Measurements from ENCODE around the gene LRIT1. TPM values are rescaled to one million over a fixed set of nuclear protein-coding genes. Genes with fewer than 3 reads are reported as not detected.

The LRIT1 gene
- not detected in 2 replicates for total RNA-seq

GRCh38 chr10:84241185-84241790, at the start of gene LRIT1:
LRIT1 (minus strand) TSS chr10:84241546; CDS start chr10:84241439, 107 bp downstream.

GRCh38 chr10:84244651-84245270, 3.4 kb upstream of the LRIT1 start, which contains the start of gene RGR:
RGR (plus strand) TSS chr10:84245053; CDS start chr10:84245091, 38 bp downstream.

GRCh38 chr10:84225427-84226173, 15.7 kb downstream of the LRIT1 start, which contains the start of gene LRIT2:
LRIT2 (minus strand) TSS chr10:84225544; CDS start chr10:84225520, 24 bp downstream.

GRCh38 chr10:84194424-84195043, 46.8 kb downstream of the LRIT1 start, which contains the start of gene CDHR1:
CDHR1 (plus strand) TSS chr10:84194537; CDS start chr10:84194761, 224 bp downstream.

Other genes starting within 250 kb of the LRIT1 start
- 145 and 148 TPM in 2 replicates for gene GHITM, start 102.0 kb downstream of the LRIT1 start, total RNA-seq
- gene GPR15LG, start 67.7 kb downstream of the LRIT1 start, total RNA-seq = not detected in 2 replicates
- gene CDHR1, start 47.0 kb downstream of the LRIT1 start, total RNA-seq = not detected in 2 replicates
- gene LRIT2, start 16.0 kb downstream of the LRIT1 start, total RNA-seq = not detected in 2 replicates
- not detected in 2 replicates for gene RGR, start 3.5 kb upstream of the LRIT1 start, total RNA-seq
- 14.4 and 15.6 TPM in 2 replicates for gene CCSER2, start 87.0 kb upstream of the LRIT1 start, total RNA-seq

Measured in cardiac atrium fibroblast (primary cell).